RWPE2 (cell line): ENCODE data around the gene HIP1R.
A peak's percentile ranks its signal among the peaks of the same experiment; 100 is the strongest.

Source experiments
- ATAC-seq: fragments of 200-7000 bp; cut with Tn5 transposase; 3 replicates; pipeline ENCODE4 v1.9.1; 2021; ENCODE audit warnings: low read depth
- DNase-seq: peaks from one replicate; pipeline ENCODE4 v3.0.0-alpha.2; 2020; ENCODE audit warnings: low spot score
- H3K27ac ChIP-seq: fragments of 450-650 bp; 2 replicates; pipeline ENCODE4 v1.5.1; 2017; ENCODE audit warnings: mild to moderate bottlenecking; ENCODE audit not compliant: poor library complexity, severe bottlenecking
- H3K27me3 ChIP-seq: fragments of 250-450 bp; sonication (Bioruptor Pico); 2 replicates; pipeline ENCODE4 v1.5.1; 2021; ENCODE audit warnings: mild to moderate bottlenecking, moderate library complexity; ENCODE audit not compliant: insufficient read depth, poor library complexity, severe bottlenecking
- H3K36me3 ChIP-seq: fragments of 250-450 bp; sonication (Bioruptor Pico); 2 replicates; pipeline ENCODE4 v1.5.1; 2020; ENCODE audit warnings: low read depth, mild to moderate bottlenecking, moderate library complexity
- H3K4me1 ChIP-seq: fragments of 250-450 bp; sonication (Bioruptor Pico); 2 replicates; pipeline ENCODE4 v1.5.1; 2021; ENCODE audit warnings: mild to moderate bottlenecking, moderate library complexity; ENCODE audit not compliant: insufficient read depth, poor library complexity, severe bottlenecking
- H3K4me3 ChIP-seq: fragments of 250-450 bp; sonication (Bioruptor Pico); 2 replicates; pipeline ENCODE4 v1.5.1; 2021; ENCODE audit warnings: mild to moderate bottlenecking, moderate library complexity; ENCODE audit not compliant: severe bottlenecking
- H3K9me3 ChIP-seq: fragments of 250-450 bp; sonication (Bioruptor Pico); 2 replicates; pipeline ENCODE4 v1.5.1; 2021; ENCODE audit warnings: mild to moderate bottlenecking, moderate library complexity; ENCODE audit not compliant: severe bottlenecking
- CTCF ChIP-seq: fragments of 450-650 bp; IDR thresholded peaks from one replicate; pipeline ENCODE4 v1.5.1; 2017; ENCODE audit warnings: mild to moderate bottlenecking, moderate library complexity; ENCODE audit not compliant: poor library complexity, severe bottlenecking

Gene HIP1R

GRCh38 chr12:122870867-122871664 lies 35.8 kb downstream of the HIP1R start:
- ATAC-seq (no peak), DNase-seq (no peak)
- Histone ChIP-seq H3K27me3 (no peaks in the 10 kb centered on the region), H3K36me3 (peaks cover 59% of the 10 kb centered on the region), H3K27ac (peak overlapping the region; percentile 80), H3K4me3 (no peak overlapping the region), H3K9me3 (no peaks in the 10 kb centered on the region), H3K4me1 (peaks cover 53% of the 10 kb centered on the region)
- no peak for TF ChIP-seq CTCF

- Histone ChIP-seq H3K9me3 (no peaks in the 10 kb centered on the region), H3K4me3 (no peak overlapping the region), H3K4me1 (peaks cover 60% of the 10 kb centered on the region), H3K36me3 (peaks cover 52% of the 10 kb centered on the region), H3K27me3 (no peaks in the 10 kb centered on the region), H3K27ac (peak overlapping the region; percentile 80)
- DNase-seq (no peak), ATAC-seq (peak; percentile 70)
- TF ChIP-seq CTCF, result no peak
Measured at GRCh38 chr12:122871851-122872780, 36.9 kb downstream of the HIP1R start.

- Histone ChIP-seq H3K36me3 (peaks cover 50% of the 10 kb centered on the region), H3K4me1 (peaks cover 62% of the 10 kb centered on the region), H3K27me3 (no peaks in the 10 kb centered on the region), H3K4me3 (no peak overlapping the region), H3K9me3 (no peaks in the 10 kb centered on the region), H3K27ac (peak overlapping the region; percentile 80)
- ATAC-seq (no peak), DNase-seq (peak; percentile 22)
- TF ChIP-seq CTCF, result no peak
Measured at GRCh38 chr12:122872815-122873361, 37.6 kb downstream of the HIP1R start.

- no peaks in the 10 kb centered on the region for H3K9me3 ChIP-seq
Measured at GRCh38 chr12:122873540-122873939, 38.3 kb downstream of the HIP1R start.

More at GRCh38 chr12:122873540-122873939, 38.3 kb downstream of the HIP1R start:
- DNase-seq, result peak; percentile 26
- no peak for ATAC-seq
- Histone ChIP-seq H3K36me3 (peaks cover 47% of the 10 kb centered on the region), H3K27ac (peak overlapping the region; percentile 80), H3K27me3 (no peaks in the 10 kb centered on the region), H3K4me3 (no peak overlapping the region), H3K4me1 (peaks cover 57% of the 10 kb centered on the region)
- TF ChIP-seq CTCF, result no peak
